Small intestine (tissue), 7 donors: ENCODE data around the gene ATL2. TPM values are rescaled to one million over a fixed set of nuclear protein-coding genes. Genes with fewer than 3 reads are reported as not detected.

Experiments
- DNase-seq, 2 donors: peaks; one replicate each; pipeline versions ENCODE4 v3.0.0 to v3.0.0-alpha.2; 2013
- FAIRE-seq: peaks from 2 replicates; lab custom pipeline; 2012; peaks lifted over from hg19 to GRCh38; lab: Jason Lieb, UNC
- H3K27ac ChIP-seq, 3 donors: one replicate each; pipeline ENCODE4 v1.5.1; 2013; ENCODE audit warnings: low read length in 2 of 3, mild to moderate bottlenecking in 2 of 3, control low read depth in 1 of 3, inconsistent platforms in 1 of 3, low read depth in 1 of 3, moderate library complexity in 1 of 3
- H3K27me3 ChIP-seq, 3 donors: one replicate each; pipeline ENCODE4 v1.6.1; 2013; ENCODE audit warnings: low read length in 3 of 3, inconsistent platforms in 1 of 3; ENCODE audit not compliant: control insufficient read depth in 3 of 3, insufficient read depth in 3 of 3
- H3K36me3 ChIP-seq, 3 donors: one replicate each; pipeline ENCODE4 v1.6.1; 2013; ENCODE audit warnings: low read length in 3 of 3, inconsistent platforms in 1 of 3, low read depth in 1 of 3, mild to moderate bottlenecking in 1 of 3, moderate library complexity in 1 of 3; ENCODE audit not compliant: control insufficient read depth in 3 of 3, insufficient read depth in 2 of 3
- H3K4me1 ChIP-seq, 3 donors: one replicate each; pipeline ENCODE4 v1.6.1; 2013; ENCODE audit warnings: low read length in 2 of 3, inconsistent platforms in 1 of 3, low read depth in 1 of 3, mild to moderate bottlenecking in 1 of 3, moderate library complexity in 1 of 3; ENCODE audit not compliant: control insufficient read depth in 3 of 3, insufficient read depth in 2 of 3
- H3K4me3 ChIP-seq, 3 donors: one replicate each; pipeline ENCODE4 v1.5.1; 2013; ENCODE audit warnings: low read length in 3 of 3, control low read depth in 1 of 3, inconsistent platforms in 1 of 3, low read depth in 1 of 3, mild to moderate bottlenecking in 1 of 3, moderate library complexity in 1 of 3
- H3K9me3 ChIP-seq, 2 donors: one replicate each; pipeline ENCODE4 v1.6.1; 2013; ENCODE audit warnings: low read depth in 1 of 2, low read length in 1 of 2; ENCODE audit not compliant: control insufficient read depth in 2 of 2, insufficient read depth in 1 of 2
- WGBS, 3 donors: extraction: QIAGEN DNeasy Blood & Tissue Kit; methylation state at CpG; one replicate each; pipeline ENCODE4 v1.1.7; 2013; 5-methylcytosine and 5-hydroxymethylcytosine counted together
- polyA plus RNA-seq, 4 donors: library from polyadenylated mRNA; stranded (reverse) in 3 of 4; unstranded in 1 of 4; fragments of 200-250 nt in 3 of 4; fragments of 120-200 nt in 1 of 4; gene quantifications; one replicate each; pipeline versions ENCODE4 v1.2.1 to v1.2.3, GENCODE V29; 2013
- donor health status: healthy with polysubstance abuse.
- donor health status: control.
- donor health status: control.
- donor health status: Bipolar disorder and iron deficiency.
- donor health status: healthy.

The ATL2 gene
- polyA plus RNA-seq, 4 donors, result 26.2 to 78.8 (median 34.5) TPM

GRCh38 chr2:38405917-38406596 lies 29.0 kb upstream of the ATL2 start:
- FAIRE-seq (no peak), DNase-seq (no peak)
- 83 to 90% (median 85%) methylated on average over 9 of the region's 9 CpGs for WGBS, 3 donors
- no peaks in the 10 kb centered on the region for H3K9me3 ChIP-seq
- H3K27me3 ChIP-seq, result no peaks in the 10 kb centered on the region
- peak overlapping the region; percentile 49 to 90 (median 85) for H3K27ac ChIP-seq
- peaks cover 7 to 22% (median 8%) of the 10 kb centered on the region in 3 donors for H3K4me1 ChIP-seq
- no peak overlapping the region for H3K4me3 ChIP-seq
- H3K36me3 ChIP-seq, result no peaks in the 10 kb centered on the region

GRCh38 chr2:38400513-38400912 lies 23.4 kb upstream of the ATL2 start:
- Histone ChIP-seq H3K36me3 (no peaks in the 10 kb centered on the region), H3K9me3 (no peaks in the 10 kb centered on the region), H3K27me3 (no peaks in the 10 kb centered on the region), H3K27ac (no peak overlapping the region), H3K4me1 (peaks cover 0 to 2% (median 0%) of the 10 kb centered on the region in 3 donors), H3K4me3 (no peak overlapping the region)
- DNase-seq (no peak), FAIRE-seq (no peak)

GRCh38 chr2:38398739-38399138 lies 21.7 kb upstream of the ATL2 start:
- 89 to 93% (median 93%) methylated on average over 4 of the region's 4 CpGs for whole genome bisulfite sequencing, 3 donors
- H3K4me1 ChIP-seq, result no peaks in the 10 kb centered on the region
- H3K27ac ChIP-seq, result no peak overlapping the region
- no peaks in the 10 kb centered on the region for H3K9me3 ChIP-seq
- no peak for FAIRE-seq
- H3K36me3 ChIP-seq, result no peaks in the 10 kb centered on the region
- DNase-seq, result no peak
- no peak overlapping the region for H3K4me3 ChIP-seq
- no peaks in the 10 kb centered on the region for H3K27me3 ChIP-seq

- Histone ChIP-seq H3K4me1 (no peaks in the 10 kb centered on the region), H3K36me3 (no peaks in the 10 kb centered on the region), H3K4me3 (no peak overlapping the region), H3K27me3 (no peaks in the 10 kb centered on the region), H3K9me3 (no peaks in the 10 kb centered on the region), H3K27ac (no peak overlapping the region)
- no peak for FAIRE-seq
- WGBS, 3 donors, result 26 to 62% (median 43%) methylated on average over 5 of the region's 5 CpGs
- DNase-seq, result no peak
Observed at GRCh38 chr2:38394903-38395341, 17.8 kb upstream of the ATL2 start.

GRCh38 chr2:38394041-38394440 lies 17.0 kb upstream of the ATL2 start:
- DNase-seq, result no peak
- no peak overlapping the region for H3K4me3 ChIP-seq
- H3K9me3 ChIP-seq, result no peaks in the 10 kb centered on the region
- no peak overlapping the region for H3K27ac ChIP-seq
- H3K4me1 ChIP-seq, result no peaks in the 10 kb centered on the region
- FAIRE-seq, result no peak
- no peaks in the 10 kb centered on the region for H3K27me3 ChIP-seq
- WGBS, 3 donors, result 89 to 96% (median 91%) methylated on average over 2 of the region's 2 CpGs
- no peaks in the 10 kb centered on the region for H3K36me3 ChIP-seq

- Histone ChIP-seq H3K27me3 (no peaks in the 10 kb centered on the region), H3K36me3 (no peaks in the 10 kb centered on the region), H3K27ac (no peak overlapping the region), H3K9me3 (no peaks in the 10 kb centered on the region), H3K4me1 (no peaks in the 10 kb centered on the region), H3K4me3 (no peak overlapping the region)
- FAIRE-seq (no peak), DNase-seq (no peak)
- WGBS, 3 donors, result 86 to 94% (median 93%) methylated on average over 3 of the region's 3 CpGs
Observed at GRCh38 chr2:38390947-38391346, 13.9 kb upstream of the ATL2 start.

- DNase-seq (no peak), FAIRE-seq (no peak)
- Histone ChIP-seq H3K9me3 (no peaks in the 10 kb centered on the region), H3K27me3 (no peaks in the 10 kb centered on the region), H3K4me3 (no peak overlapping the region), H3K27ac (no peak overlapping the region), H3K4me1 (no peaks in the 10 kb centered on the region), H3K36me3 (no peaks in the 10 kb centered on the region)
- WGBS, 3 donors, result 78 to 91% (median 85%) methylated on average over 4 of the region's 4 CpGs
Observed at GRCh38 chr2:38387887-38388286, 10.8 kb upstream of the ATL2 start.

GRCh38 chr2:38386821-38387220 lies 9.7 kb upstream of the ATL2 start:
- WGBS, 3 donors, result 79 to 84% (median 80%) methylated on average over 7 of the region's 7 CpGs
- FAIRE-seq, result no peak

DNA sequence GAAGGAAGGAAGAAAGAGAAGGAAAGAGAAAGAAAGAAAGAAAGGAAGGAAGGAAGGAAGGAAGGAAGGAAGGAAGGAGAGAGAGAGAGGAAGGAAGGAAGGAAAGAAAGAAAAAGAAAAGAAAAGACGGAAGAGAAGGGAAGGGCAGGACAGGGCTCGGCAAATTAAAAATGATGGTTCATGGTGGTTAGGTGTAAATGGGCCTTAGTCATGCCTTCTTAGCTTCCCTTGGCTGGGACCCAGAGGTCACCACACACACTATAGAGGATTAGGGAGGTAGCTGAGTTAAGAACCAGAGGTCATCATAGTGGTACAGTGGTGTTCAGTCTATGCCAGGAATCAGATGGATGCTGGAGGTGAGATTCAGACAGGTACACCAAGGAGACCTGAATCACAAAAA lies 9.3 kb upstream of the ATL2 start:
- DNase-seq (no peak), FAIRE-seq (no peak)
- 76 to 90% (median 78%) methylated on average over 2 of the region's 2 CpGs for WGBS, 3 donors
- Histone ChIP-seq H3K4me1 (no peaks in the 10 kb centered on the region), H3K36me3 (no peaks in the 10 kb centered on the region), H3K4me3 (no peak overlapping the region), H3K27me3 (no peaks in the 10 kb centered on the region), H3K9me3 (no peaks in the 10 kb centered on the region), H3K27ac (no peak overlapping the region)

More at GRCh38 chr2:38386821-38387220, 9.7 kb upstream of the ATL2 start:
- H3K9me3 ChIP-seq, result no peaks in the 10 kb centered on the region
- H3K4me3 ChIP-seq, result no peak overlapping the region
- DNase-seq, result no peak
- no peaks in the 10 kb centered on the region for H3K36me3 ChIP-seq
- H3K4me1 ChIP-seq, result no peaks in the 10 kb centered on the region
- no peak overlapping the region for H3K27ac ChIP-seq
- H3K27me3 ChIP-seq, result no peaks in the 10 kb centered on the region
